GM23338 (cell line): ENCODE results near the gene SND1. TPM values are rescaled to one million over a fixed set of nuclear protein-coding genes. Genes with fewer than 3 reads are reported as not detected.

Source experiments
- ATAC-seq: fragments of 200-7000 bp; cut with Tn5 transposase; 3 replicates; pipeline ENCODE4 v1.9.1; 2020
- DNase-seq: peaks from one replicate; pipeline ENCODE4 v3.0.0-alpha.2; 2015; ENCODE audit warnings: low spot score
- H2AFZ ChIP-seq: fragments of 200-600 bp; sonication (generic); 2 replicates; pipeline ENCODE4 v1.8.0; 2016; ENCODE audit warnings: antibody characterized with exemption, mild to moderate bottlenecking, moderate library complexity
- H3F3A ChIP-seq: fragments of 200-600 bp; sonication (generic); replicated peaks from 2 replicates; pipeline ENCODE4 v1.8.0; 2017; ENCODE audit warnings: antibody characterized with exemption, mixed run types, low read depth
- H3K27ac ChIP-seq: fragments of 200-600 bp; sonication (generic); 2 replicates; pipeline ENCODE4 v1.6.1; 2016; ENCODE audit warnings: low read depth
- H3K27me3 ChIP-seq: fragments of 200-600 bp; sonication (generic); 2 replicates; pipeline ENCODE4 v1.8.0; 2016; ENCODE audit warnings: mild to moderate bottlenecking, mixed run types, moderate library complexity; ENCODE audit not compliant: insufficient read depth
- H3K36me3 ChIP-seq: fragments of 200-600 bp; sonication (generic); 2 replicates; pipeline ENCODE4 v1.8.0; 2016; ENCODE audit warnings: mild to moderate bottlenecking; ENCODE audit not compliant: insufficient read depth
- H3K4me1 ChIP-seq: fragments of 200-600 bp; sonication (generic); 2 replicates; pipeline ENCODE4 v1.8.0; 2016; ENCODE audit warnings: mild to moderate bottlenecking, moderate library complexity; ENCODE audit not compliant: insufficient read depth
- H3K4me2 ChIP-seq: fragments of 200-600 bp; sonication (generic); 2 replicates; pipeline ENCODE4 v1.7.1; 2017; ENCODE audit warnings: mixed run types
- H3K4me3 ChIP-seq: fragments of 200-600 bp; sonication (generic); 2 replicates; pipeline ENCODE4 v1.6.1; 2016; ENCODE audit warnings: mixed run types
- H3K79me2 ChIP-seq: fragments of 200-600 bp; sonication (generic); replicated peaks from 2 replicates; pipeline ENCODE4 v1.8.0; 2017; ENCODE audit warnings: mild to moderate bottlenecking; ENCODE audit not compliant: insufficient read depth
- H3K9me2 ChIP-seq: fragments of 200-600 bp; sonication (generic); 2 replicates; pipeline ENCODE4 v1.8.0; 2017; ENCODE audit not compliant: insufficient read depth
- H4K20me1 ChIP-seq: fragments of 200-600 bp; sonication (generic); replicated peaks from 2 replicates; pipeline ENCODE4 v1.8.0; 2017; ENCODE audit warnings: mild to moderate bottlenecking; ENCODE audit not compliant: insufficient read depth
- H3K27ac Mint-ChIP-seq: 2 replicates; pipeline ENCODE4 v1.8.0; 2020; ENCODE audit warnings: inconsistent platforms, mild to moderate bottlenecking, moderate library complexity, mixed read lengths
- H3K27me3 Mint-ChIP-seq: 3 replicates; pipeline ENCODE4 v1.8.0; 2022; ENCODE audit warnings: low read depth, mild to moderate bottlenecking, moderate library complexity, mixed read lengths, inconsistent platforms; ENCODE audit not compliant: insufficient read depth, poor library complexity
- H3K36me3 Mint-ChIP-seq: 3 replicates; pipeline ENCODE4 v1.8.0; 2021; ENCODE audit warnings: low read depth, mild to moderate bottlenecking, inconsistent platforms, moderate library complexity, mixed read lengths
- H3K4me1 Mint-ChIP-seq: 3 replicates; pipeline ENCODE4 v1.8.0; 2020; ENCODE audit warnings: mild to moderate bottlenecking, inconsistent platforms, mixed read lengths
- H3K4me3 Mint-ChIP-seq: 3 replicates; pipeline ENCODE4 v1.8.0; 2021; ENCODE audit warnings: moderate library complexity, mild to moderate bottlenecking, inconsistent platforms, mixed read lengths
- H3K9me3 Mint-ChIP-seq: 3 replicates; pipeline ENCODE4 v1.8.0; 2020; ENCODE audit warnings: moderate library complexity, mild to moderate bottlenecking, inconsistent platforms, mixed read lengths
- CREB1 ChIP-seq: fragments of 250-450 bp; sonication (Bioruptor Pico); IDR thresholded peaks from 2 replicates; pipeline ENCODE4 v1.5.0; 2020; ENCODE audit warnings: low read depth, mild to moderate bottlenecking, moderate library complexity
- CTCF ChIP-seq, 2 experiments: fragments of 200-600 bp in 1 of 2; sonication (generic) in 1 of 2; conservative IDR thresholded peaks; 2 replicates each; pipeline versions ENCODE4 v1.5.1 to v1.6.1; 2016 to 2017; ENCODE audit warnings: antibody characterized with exemption in 2 of 2, low read depth in 2 of 2, mild to moderate bottlenecking in 2 of 2, moderate library complexity in 1 of 2
- ETS1 ChIP-seq: IDR thresholded peaks from 2 replicates; pipeline ENCODE4 v1.6.1; 2016; ENCODE audit warnings: antibody characterized with exemption
- REST ChIP-seq: IDR thresholded peaks from one replicate; pipeline ENCODE4 v1.6.1; 2018; ENCODE audit warnings: antibody characterized with exemption; ENCODE audit not compliant: unreplicated experiment
- polyA plus RNA-seq: library from polyadenylated mRNA; unstranded; fragments of >200 nt; fragmentation: Nextera tagmentation; extraction: Ambion mirVana; gene quantifications from 2 replicates; pipeline ENCODE4 v1.2.1, GENCODE V29; 2016
- total RNA-seq: library from RNA; depleted of rRNA; stranded (reverse); fragments of >200 nt; shearing (Covaris generic); gene quantifications from 2 replicates; pipeline ENCODE4 v1.2.3, GENCODE V29; 2014

Gene SND1
- total and polyA plus RNA-seq, 2 experiments from 2014 or later = 107 to 254 TPM

- TF ChIP-seq REST (no peak), CREB1 (CRISPR knock-in tag) (no peak)
Measured at GRCh38 chr7:128044064-128044463, 392.1 kb downstream of the SND1 start (continued).

GRCh38 chr7:128045158-128045557 lies 393.2 kb downstream of the SND1 start:
- no peaks in the 10 kb centered on the region for H3K36me3 Mint-ChIP-seq

More at GRCh38 chr7:128045158-128045557, 393.2 kb downstream of the SND1 start:
- H3F3A ChIP-seq = no peaks in the 10 kb centered on the region
- ATAC-seq = peak; percentile 36; the same call in 2 of the 3 replicates
- Mint-ChIP-seq H3K27me3 (peaks cover 1% of the 10 kb centered on the region), H3K9me3 (no peaks in the 10 kb centered on the region), H3K4me1 (peaks cover 8% of the 10 kb centered on the region; the same call in 2 of the 3 replicates), H3K27ac (no peak overlapping the region), H3K4me3 (no peak overlapping the region)
- H3K36me3 ChIP-seq = no peaks in the 10 kb centered on the region
- H3K4me2 ChIP-seq = no peak overlapping the region
- H3K4me3 ChIP-seq = no peak overlapping the region
- no peaks in the 10 kb centered on the region for H3K79me2 ChIP-seq
- H3K9me2 ChIP-seq = no peaks in the 10 kb centered on the region
- DNase-seq = no peak
- no peak overlapping the region for H2AFZ ChIP-seq
- TF ChIP-seq CTCF (conservative IDR thresholded peaks at IDR 0.05; ENCODE audit: low read depth in 2 of 2) (0 out of 4 replicates have a peak, but pooled peaks of 1 of the 2 experiments have one; percentile 18), ETS1 (no peak)
- H3K4me1 ChIP-seq = no peaks in the 10 kb centered on the region
- no peaks in the 10 kb centered on the region for H3K27me3 ChIP-seq
- H4K20me1 ChIP-seq = peaks cover 14% of the 10 kb centered on the region
- H3K27ac ChIP-seq = no peak overlapping the region
